NCI-H345 (cell line): ENCODE measurements around the gene PRM1.

Experiments
- DNase-seq: peaks from one replicate; lab custom pipeline; 2025; lab: John Stamatoyannopoulos, UW

The PRM1 gene

GRCh38 chr16:11273721-11274324 is 7.3 kb downstream of the PRM1 start:
- no peak for DNase-seq

GRCh38 chr16:11272921-11273720 is 8.0 kb downstream of the PRM1 start, which contains the start of gene PRM3:
Gene PRM3 (minus strand): TSS chr16:11273629. CDS start chr16:11273595, 34 bp downstream.
- no peak for DNase-seq

GRCh38 chr16:11272484-11272883 is 8.6 kb downstream of the PRM1 start:
- no peak for DNase-seq

GRCh38 chr16:11271610-11272009 is 9.5 kb downstream of the PRM1 start:
- no peak for DNase-seq

- no peak for DNase-seq
Measured at GRCh38 chr16:11270602-11271162, 10.4 kb downstream of the PRM1 start.

- no peak for DNase-seq
Measured at GRCh38 chr16:11268921-11269375, 12.2 kb downstream of the PRM1 start, which contains the start of gene TNP2. Gene TNP2 (minus strand): TSS chr16:11269325. CDS start chr16:11269262, 63 bp downstream.

GRCh38 chr16:11265124-11265523 is 16.0 kb downstream of the PRM1 start:
- DNase-seq = no peak

GRCh38 chr16:11264155-11264832 is 16.8 kb downstream of the PRM1 start:
- DNase-seq = no peak

- no peak for DNase-seq
Measured at GRCh38 chr16:11263737-11264136, 17.4 kb downstream of the PRM1 start.

- DNase-seq = no peak
Measured at GRCh38 chr16:11262915-11263314, 18.2 kb downstream of the PRM1 start.

- DNase-seq = no peak
Measured at GRCh38 chr16:11260596-11260966, 20.5 kb downstream of the PRM1 start.

GRCh38 chr16:11259655-11260595 is 21.2 kb downstream of the PRM1 start:
- no peak for DNase-seq

GRCh38 chr16:11258553-11259492 is 22.3 kb downstream of the PRM1 start:
- DNase-seq = no peak

GRCh38 chr16:11257131-11257938 is 23.8 kb downstream of the PRM1 start:
- peak; percentile 81 for DNase-seq

- peak; percentile 50 for DNase-seq
Measured at GRCh38 chr16:11256661-11257130, 24.4 kb downstream of the PRM1 start.

- peak; percentile 86 for DNase-seq
Measured at GRCh38 chr16:11255737-11256660, 25.1 kb downstream of the PRM1 start, which contains the start of gene SOCS1. Gene SOCS1 (minus strand): TSS chr16:11256204. CDS start chr16:11255478, 726 bp downstream.

GRCh38 chr16:11254913-11255736 is 26.0 kb downstream of the PRM1 start:
- DNase-seq = peak; percentile 37
